Measurements from ENCODE around the gene FAM118A.

DNA sequence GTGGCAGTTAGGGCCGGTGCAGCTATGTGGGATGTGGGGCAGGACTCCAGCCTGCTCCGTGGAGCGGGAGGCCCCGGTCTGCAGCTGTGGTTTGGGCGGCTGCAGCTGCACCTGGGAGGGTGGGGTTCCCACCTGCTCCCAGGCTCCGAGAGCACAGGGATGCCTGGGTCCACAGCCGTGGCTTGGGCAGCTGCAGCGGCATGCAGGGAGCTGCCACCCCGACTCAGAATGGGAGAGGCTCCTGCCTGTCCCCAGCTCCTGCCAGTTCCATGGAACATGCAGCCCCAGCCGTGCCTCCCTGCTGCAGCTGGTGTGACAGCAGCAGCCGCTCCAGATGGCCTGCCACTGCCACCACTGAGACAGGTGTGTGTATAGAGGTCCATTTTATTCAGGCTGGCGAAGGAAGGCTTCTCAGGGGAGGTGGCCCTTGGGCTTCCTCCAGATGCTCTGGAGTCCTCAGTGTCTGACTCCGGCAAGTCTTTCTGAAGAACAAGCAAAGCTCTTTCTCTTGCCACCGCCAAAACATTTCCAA is 46.7 kb upstream of the FAM118A start:
- no peak for TF ChIP-seq SUZ12 (IDR thresholded peaks at IDR 0.05; ENCODE audit: low read length)
- TF ChIP-seq CHD1 (IDR thresholded peaks at IDR 0.05; ENCODE audit: low read depth, low read length), result no peak
- TF ChIP-seq RFX5 (IDR thresholded peaks at IDR 0.05; ENCODE audit: borderline replicate concordance, low read depth, low read length), result no peak
- TF ChIP-seq, protein P1, sequence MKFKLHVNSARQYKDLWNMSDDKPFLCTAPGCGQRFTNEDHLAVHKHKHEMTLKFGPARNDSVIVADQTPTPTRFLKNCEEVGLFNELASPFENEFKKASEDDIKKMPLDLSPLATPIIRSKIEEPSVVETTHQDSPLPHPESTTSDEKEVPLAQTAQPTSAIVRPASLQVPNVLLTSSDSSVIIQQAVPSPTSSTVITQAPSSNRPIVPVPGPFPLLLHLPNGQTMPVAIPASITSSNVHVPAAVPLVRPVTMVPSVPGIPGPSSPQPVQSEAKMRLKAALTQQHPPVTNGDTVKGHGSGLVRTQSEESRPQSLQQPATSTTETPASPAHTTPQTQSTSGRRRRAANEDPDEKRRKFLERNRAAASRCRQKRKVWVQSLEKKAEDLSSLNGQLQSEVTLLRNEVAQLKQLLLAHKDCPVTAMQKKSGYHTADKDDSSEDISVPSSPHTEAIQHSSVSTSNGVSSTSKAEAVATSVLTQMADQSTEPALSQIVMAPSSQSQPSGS (IDR thresholded peaks at IDR 0.05; ENCODE audit: low read length), result no peak
- no peak for TF ChIP-seq POLR2A (IDR thresholded peaks at IDR 0.05; ENCODE audit: control extremely low read depth in 1 of 2, low read depth in 2 of 2, low read length in 2 of 2)
